IPS-20b (cell line): ENCODE data around the gene DZANK1.

Experiments used
- H3K27ac ChIP-seq: one replicate; pipeline ENCODE4 v1.5.1; 2013; ENCODE audit warnings: low read length
- H3K27me3 ChIP-seq: 2 replicates; pipeline ENCODE4 v1.6.1; 2013; ENCODE audit warnings: mild to moderate bottlenecking, low read length, inconsistent platforms; ENCODE audit not compliant: insufficient read depth
- H3K36me3 ChIP-seq: 2 replicates; pipeline ENCODE4 v1.6.1; 2013; ENCODE audit warnings: low read depth, mild to moderate bottlenecking, inconsistent platforms, low read length, moderate library complexity; ENCODE audit not compliant: insufficient read depth
- H3K4me1 ChIP-seq: 2 replicates; pipeline ENCODE4 v1.6.1; 2013; ENCODE audit warnings: mild to moderate bottlenecking, control low read depth, inconsistent platforms, low read length, moderate library complexity; ENCODE audit not compliant: insufficient read depth
- H3K4me3 ChIP-seq: 2 replicates; pipeline ENCODE4 v1.5.1; 2013; ENCODE audit warnings: mild to moderate bottlenecking, low read length, inconsistent platforms
- H3K9ac ChIP-seq: 2 replicates; pipeline ENCODE4 v1.6.1; 2013; ENCODE audit warnings: low read depth, mild to moderate bottlenecking, inconsistent platforms, low read length, moderate library complexity
- H3K9me3 ChIP-seq: 2 replicates; pipeline ENCODE4 v1.6.1; 2013; ENCODE audit warnings: mild to moderate bottlenecking, low read depth, low read length, inconsistent platforms; ENCODE audit not compliant: insufficient read depth

Gene DZANK1

GRCh38 chr20:18496740-18497592 is 30.1 kb upstream of the DZANK1 start, which contains the start of gene RBBP9:
TSS of gene RBBP9 (minus strand) at chr20:18497225. CDS start at chr20:18497167, 58 bp downstream.
- Histone ChIP-seq H3K27me3 (no peaks in the 10 kb centered on the region), H3K36me3 (peaks cover 19% of the 10 kb centered on the region), H3K4me1 (peaks cover 3% of the 10 kb centered on the region; the same call in 1 of the 2 replicates), H3K9ac (peak within 1 kb of the TSS; percentile 89), H3K4me3 (peak within 1 kb of the TSS; percentile 92), H3K9me3 (no peaks in the 10 kb centered on the region), H3K27ac (no peak within 1 kb of the TSS)

- H3K27ac ChIP-seq, result no peak overlapping the region
- no peaks in the 10 kb centered on the region for H3K27me3 ChIP-seq
- H3K36me3 ChIP-seq, result peaks cover 24% of the 10 kb centered on the region
- peak overlapping the region; percentile 92 for H3K4me3 ChIP-seq
- peak overlapping the region; percentile 89 for H3K9ac ChIP-seq
- H3K9me3 ChIP-seq, result no peaks in the 10 kb centered on the region
- peaks cover 3% of the 10 kb centered on the region; the same call in 1 of the 2 replicates for H3K4me1 ChIP-seq
Observed at GRCh38 chr20:18496042-18496441, 29.2 kb upstream of the DZANK1 start.

- no peak overlapping the region for H3K27ac ChIP-seq
- peaks cover 75% of the 10 kb centered on the region for H3K36me3 ChIP-seq
- no peaks in the 10 kb centered on the region for H3K27me3 ChIP-seq
- H3K4me3 ChIP-seq, result no peak overlapping the region
- no peak overlapping the region for H3K9ac ChIP-seq
- H3K4me1 ChIP-seq, result no peaks in the 10 kb centered on the region
- H3K9me3 ChIP-seq, result no peaks in the 10 kb centered on the region
Observed at GRCh38 chr20:18488301-18488700, 21.5 kb upstream of the DZANK1 start.

DNA sequence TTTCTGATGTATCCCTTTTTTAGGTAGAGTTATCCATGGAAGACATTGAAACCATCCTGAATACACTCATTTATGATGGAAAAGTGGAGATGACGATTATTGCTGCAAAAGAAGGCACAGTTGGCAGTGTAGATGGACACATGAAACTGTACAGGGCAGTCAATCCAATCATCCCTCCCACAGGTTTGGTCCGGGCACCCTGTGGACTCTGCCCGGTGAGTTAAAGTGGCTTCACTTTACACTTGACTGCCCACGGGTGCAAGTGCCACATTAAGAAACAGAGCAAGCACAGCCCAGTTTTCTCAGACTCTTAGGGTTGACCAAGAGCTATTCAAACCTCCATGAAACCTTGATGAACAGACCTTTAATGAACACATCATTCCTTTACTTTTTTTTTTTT is 14.8 kb upstream of the DZANK1 start:
- Histone ChIP-seq H3K4me3 (no peak overlapping the region), H3K9ac (no peak overlapping the region), H3K27me3 (no peaks in the 10 kb centered on the region), H3K9me3 (no peaks in the 10 kb centered on the region), H3K4me1 (no peaks in the 10 kb centered on the region), H3K36me3 (peaks cover 80% of the 10 kb centered on the region), H3K27ac (no peak overlapping the region)

DNA sequence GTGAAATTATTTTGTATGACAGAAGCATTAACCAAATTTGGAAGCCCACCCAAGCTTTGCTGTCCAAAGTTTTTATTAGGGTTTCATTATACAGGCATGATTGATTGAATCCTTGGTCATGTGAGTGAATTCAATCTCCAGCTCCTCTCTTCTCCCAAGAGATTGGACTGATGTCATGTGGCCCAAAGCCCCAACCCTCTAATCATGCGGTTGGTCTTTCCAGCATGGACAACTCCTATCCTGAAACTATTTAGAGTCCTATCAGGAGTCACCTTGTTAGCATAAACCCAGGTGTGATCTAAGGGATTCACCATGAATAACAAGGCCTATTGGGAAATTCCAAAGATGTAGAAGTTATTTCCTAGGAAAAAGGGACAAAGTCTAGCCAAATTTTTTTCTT is 11.0 kb upstream of the DZANK1 start:
- Histone ChIP-seq H3K27ac (no peak overlapping the region), H3K9ac (no peak overlapping the region), H3K36me3 (peaks cover 85% of the 10 kb centered on the region), H3K27me3 (no peaks in the 10 kb centered on the region), H3K4me1 (no peaks in the 10 kb centered on the region), H3K9me3 (no peaks in the 10 kb centered on the region), H3K4me3 (no peak overlapping the region)

GRCh38 chr20:18477218-18477617 is 10.4 kb upstream of the DZANK1 start:
- Histone ChIP-seq H3K36me3 (peaks cover 82% of the 10 kb centered on the region), H3K4me1 (no peaks in the 10 kb centered on the region), H3K27ac (no peak overlapping the region), H3K9me3 (no peaks in the 10 kb centered on the region), H3K27me3 (no peaks in the 10 kb centered on the region), H3K9ac (no peak overlapping the region), H3K4me3 (no peak overlapping the region)

GRCh38 chr20:18466574-18466893 is 296 bp downstream of the DZANK1 start:
- H3K4me3 ChIP-seq, result peak overlapping the region; percentile 88
- H3K36me3 ChIP-seq, result peaks cover 16% of the 10 kb centered on the region
- no peaks in the 10 kb centered on the region; the same call in 1 of the 2 replicates for H3K4me1 ChIP-seq
- H3K27me3 ChIP-seq, result no peaks in the 10 kb centered on the region
- peak overlapping the region; percentile 65; the same call in 1 of the 2 replicates for H3K9ac ChIP-seq
- H3K9me3 ChIP-seq, result no peaks in the 10 kb centered on the region
- no peak overlapping the region for H3K27ac ChIP-seq

DNA sequence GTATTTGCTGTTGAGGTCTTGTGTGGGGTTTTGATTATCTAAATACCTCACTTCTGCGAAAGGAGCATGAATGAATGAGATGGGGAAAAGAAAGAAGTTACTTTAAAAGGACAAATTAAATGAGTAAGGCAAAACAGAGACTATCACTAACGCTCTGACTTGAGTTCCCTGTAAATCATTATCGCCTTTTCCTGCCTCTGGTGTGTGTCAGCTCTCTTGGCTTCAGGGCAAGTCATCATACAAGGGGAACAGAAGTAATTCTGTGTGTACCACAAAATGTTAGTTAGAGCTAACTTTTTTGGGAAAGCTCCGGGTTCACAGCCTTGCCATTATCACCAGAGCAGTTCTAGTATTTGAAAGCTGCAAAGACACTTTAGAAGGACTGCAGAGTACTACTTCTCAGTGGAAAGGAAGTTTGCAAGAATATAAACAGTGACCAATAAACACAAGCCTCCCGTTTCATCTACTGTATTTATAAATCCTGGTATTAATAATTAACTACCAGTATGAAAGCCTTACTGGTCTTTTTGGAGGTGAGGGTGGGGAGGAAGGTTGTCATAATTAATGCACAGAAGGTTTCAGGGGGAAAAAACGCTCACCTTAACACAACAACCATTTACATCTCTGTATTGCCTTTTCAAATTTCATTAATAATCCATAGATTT is 1.2 kb downstream of the DZANK1 start:
- no peak overlapping the region for H3K27ac ChIP-seq
- peak overlapping the region; percentile 65; the same call in 1 of the 2 replicates for H3K9ac ChIP-seq
- H3K27me3 ChIP-seq, result no peaks in the 10 kb centered on the region
- no peaks in the 10 kb centered on the region for H3K9me3 ChIP-seq
- H3K4me1 ChIP-seq, result no peaks in the 10 kb centered on the region; the same call in 1 of the 2 replicates
- peaks cover 8% of the 10 kb centered on the region for H3K36me3 ChIP-seq
- H3K4me3 ChIP-seq, result peak overlapping the region; percentile 88

- no peaks in the 10 kb centered on the region for H3K27me3 ChIP-seq
- H3K4me3 ChIP-seq, result no peak overlapping the region
- H3K36me3 ChIP-seq, result no peaks in the 10 kb centered on the region
- H3K4me1 ChIP-seq, result no peaks in the 10 kb centered on the region
- H3K9me3 ChIP-seq, result peaks cover 2% of the 10 kb centered on the region; the same call in 1 of the 2 replicates
- H3K27ac ChIP-seq, result no peak overlapping the region
- no peak overlapping the region for H3K9ac ChIP-seq
Observed at GRCh38 chr20:18456600-18456999, 10.2 kb downstream of the DZANK1 start.

- Histone ChIP-seq H3K4me3 (no peak overlapping the region), H3K9ac (no peak overlapping the region), H3K9me3 (no peaks in the 10 kb centered on the region), H3K4me1 (no peaks in the 10 kb centered on the region), H3K36me3 (no peaks in the 10 kb centered on the region), H3K27ac (no peak overlapping the region), H3K27me3 (no peaks in the 10 kb centered on the region)
Observed at GRCh38 chr20:18443886-18444285, 22.9 kb downstream of the DZANK1 start.

DNA sequence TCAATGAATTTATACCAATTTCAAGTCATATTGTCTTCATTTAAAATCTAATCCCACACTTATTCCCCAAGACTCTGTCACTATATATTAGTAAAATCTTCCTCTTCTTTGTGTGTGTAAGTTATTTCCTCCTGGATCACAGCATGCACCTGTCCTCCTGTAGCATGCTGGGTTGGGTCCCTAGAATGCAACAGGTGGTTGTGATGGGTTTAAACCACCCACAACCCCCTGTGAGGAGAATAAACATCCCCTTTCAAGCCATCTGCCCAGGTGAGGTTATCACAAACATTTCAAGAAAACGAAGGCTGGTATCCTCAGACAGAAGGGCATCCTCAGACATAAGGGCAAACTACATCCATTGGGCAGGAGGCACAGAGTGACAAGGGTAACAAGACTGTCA is 26.4 kb downstream of the DZANK1 start:
- H3K4me3 ChIP-seq, result no peak overlapping the region
- no peak overlapping the region for H3K9ac ChIP-seq
- no peaks in the 10 kb centered on the region for H3K36me3 ChIP-seq
- H3K9me3 ChIP-seq, result no peaks in the 10 kb centered on the region
- no peaks in the 10 kb centered on the region for H3K27me3 ChIP-seq
- no peaks in the 10 kb centered on the region for H3K4me1 ChIP-seq
- no peak overlapping the region for H3K27ac ChIP-seq

GRCh38 chr20:18436847-18437246 is 30.0 kb downstream of the DZANK1 start:
- no peaks in the 10 kb centered on the region for H3K27me3 ChIP-seq
- no peak overlapping the region for H3K9ac ChIP-seq
- no peak overlapping the region for H3K27ac ChIP-seq
- no peak overlapping the region for H3K4me3 ChIP-seq
- no peaks in the 10 kb centered on the region for H3K4me1 ChIP-seq
- no peaks in the 10 kb centered on the region for H3K36me3 ChIP-seq
- no peaks in the 10 kb centered on the region for H3K9me3 ChIP-seq
